Measurements from ENCODE around the gene C3orf20. TPM values are rescaled to one million over a fixed set of nuclear protein-coding genes. Genes with fewer than 3 reads are reported as not detected.

Gene C3orf20
- total and polyA plus RNA-seq, 9 of the 15 experiments (the other 6 are each of a cell fraction or from before 2014, with no cell fraction given) = 0.04 TPM; not detected in 8

GRCh38 chr3:14651440-14652251, 23.3 kb upstream of the C3orf20 start, which contains the start of gene CCDC174 (continued):
- TF ChIP-seq ZNF175 (CRISPR knock-in tag; IDR thresholded peaks at IDR 0.05; ENCODE audit: low read depth) = peak; percentile 94
- TF ChIP-seq ELF4 (CRISPR knock-in tag; IDR thresholded peaks at IDR 0.05) = peak; percentile 98
- peak; percentile 79; the same call in 1 of the 2 replicates for TF ChIP-seq SRSF3 (IDR thresholded peaks at IDR 0.05; ENCODE audit: insufficient read depth, low read length)
- TF ChIP-seq ZBTB7A (IDR thresholded peaks at IDR 0.05; ENCODE audit: borderline replicate concordance, control insufficient read depth, low read depth, low read length) = peak; percentile 98
- TF ChIP-seq MEIS2 (IDR thresholded peaks at IDR 0.05; ENCODE audit: partially characterized antibody) = peak; percentile 79
- no peak for TF ChIP-seq RBM25 (IDR thresholded peaks at IDR 0.05; ENCODE audit: low read depth, low read length, severe bottlenecking)
- peak; percentile 86 for TF ChIP-seq POLR2H (tag; IDR thresholded peaks at IDR 0.05; ENCODE audit: low read depth)
- peak; percentile 73 for TF ChIP-seq NFE2 (IDR thresholded peaks at IDR 0.05; ENCODE audit: low read depth)
- TF ChIP-seq NKRF (IDR thresholded peaks at IDR 0.05; ENCODE audit: borderline replicate concordance) = peak; percentile 60; the same call in 1 of the 2 replicates
- peak; percentile 98 for TF ChIP-seq KDM5B (IDR thresholded peaks at IDR 0.05; ENCODE audit: insufficient replicate concordance, low read depth, low read length)
- TF ChIP-seq ARID1B (IDR thresholded peaks at IDR 0.05) = peak; percentile 54; the same call in 1 of the 2 replicates
- peak; percentile 85 for TF ChIP-seq JUN (IDR thresholded peaks at IDR 0.05; ENCODE audit: borderline replicate concordance, low read depth, low read length)
- TF ChIP-seq JUN (CRISPR knock-in tag; IDR thresholded peaks at IDR 0.05; ENCODE audit: borderline replicate concordance) = 0 out of 2 replicates have a peak, but pooled peaks have one; percentile 70
- TF ChIP-seq POLR2AphosphoS2 (IDR thresholded peaks at IDR 0.05; ENCODE audit: low read length) = peak; percentile 86; the same call in 1 of the 2 replicates
- peak; percentile 94 for TF ChIP-seq MBD2 (IDR thresholded peaks at IDR 0.05; ENCODE audit: borderline replicate concordance, low read depth)
- peak; percentile 100 for TF ChIP-seq ESRRA (IDR thresholded peaks at IDR 0.05; ENCODE audit: borderline replicate concordance, low read depth)
- peak; percentile 71; the same call in 1 of the 2 replicates for TF ChIP-seq CHCHD3 (CRISPR knock-in tag; IDR thresholded peaks at IDR 0.05)
- TF ChIP-seq WHSC1 (IDR thresholded peaks at IDR 0.05; ENCODE audit: low read length) = no peak
- peak; percentile 99 for TF ChIP-seq ETV5 (CRISPR knock-in tag; IDR thresholded peaks at IDR 0.05; ENCODE audit: low read depth)
- peak; percentile 44; the same call in 1 of the 2 replicates for TF ChIP-seq EP300 (IDR thresholded peaks at IDR 0.05; ENCODE audit: low read length)
- peak; percentile 93 for TF ChIP-seq POLR2B (IDR thresholded peaks at IDR 0.05; ENCODE audit: low read depth, partially characterized antibody)
- peak; percentile 97 for TF ChIP-seq CXXC5 (CRISPR knock-in tag; IDR thresholded peaks at IDR 0.05)
- peak; percentile 88 for TF ChIP-seq ASH1L (IDR thresholded peaks at IDR 0.05; ENCODE audit: borderline replicate concordance, low read depth, partially characterized antibody)
- TF ChIP-seq TRIM28 (IDR thresholded peaks at IDR 0.05) = no peak; the same call in 1 of the 2 replicates
- peak; percentile 96 for TF ChIP-seq FOXK1 (CRISPR knock-in tag; IDR thresholded peaks at IDR 0.05; ENCODE audit: borderline replicate concordance)
- TF ChIP-seq NBN (IDR thresholded peaks at IDR 0.05; ENCODE audit: low read depth) = peak; percentile 92
- TF ChIP-seq KAT8 (IDR thresholded peaks at IDR 0.05; ENCODE audit: low read depth) = peak; percentile 40; the same call in 1 of the 2 replicates
